HG02884 (cell line): ENCODE measurements around the gene BAIAP3.
"Not testable (repeated sequence)": the region's sequence is repeated elsewhere in the genome, so short reads cannot be mapped to it uniquely, and the experiment has no call there.

Experiments
- ATAC-seq: cut with Tn5 transposase; IDR thresholded peaks from one replicate; pipeline ENCODE4 v1.9.1; 2021; ENCODE audit warnings: mild to moderate bottlenecking, moderate library complexity; ENCODE audit not compliant: unreplicated experiment

Gene BAIAP3

DNA sequence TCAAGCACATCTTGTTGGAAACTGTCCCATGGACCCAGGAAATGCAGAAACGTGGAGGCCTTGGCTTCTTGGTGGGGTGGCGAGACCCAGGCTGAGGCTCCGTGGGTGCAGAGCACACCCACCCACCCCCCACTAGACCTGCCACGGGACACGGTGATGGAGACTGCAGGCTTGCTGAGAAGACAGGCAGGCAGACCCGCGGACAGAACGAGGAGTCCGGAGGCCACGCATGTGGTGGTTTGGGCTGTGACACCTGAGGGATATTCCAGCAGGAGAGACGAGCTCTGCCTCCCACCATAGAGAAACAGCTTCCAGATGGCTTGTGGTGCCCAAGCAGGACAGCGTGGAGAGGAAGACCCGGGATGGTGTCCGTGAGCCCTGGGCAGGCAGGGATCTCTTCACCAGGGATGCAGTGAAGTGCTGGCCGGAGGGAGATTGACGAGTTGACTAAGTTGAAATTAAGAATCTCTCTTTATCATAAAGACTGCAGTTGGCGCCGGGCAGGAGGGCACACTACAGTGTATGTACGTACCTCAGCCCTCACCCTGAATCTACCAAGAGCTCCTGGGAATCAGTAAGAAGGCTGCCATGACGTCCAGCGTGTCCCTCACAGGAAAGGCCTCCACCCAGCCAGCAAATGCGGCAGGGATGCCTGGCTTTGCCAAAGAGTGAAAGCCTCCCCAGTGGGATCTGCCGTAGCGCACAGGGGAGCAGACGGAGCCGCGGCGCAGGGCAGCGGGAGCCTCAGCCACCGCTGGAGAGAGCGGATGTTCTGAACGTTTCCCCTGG, 15.8 kb upstream of the BAIAP3 start:
- ATAC-seq = no peak

- no peak for ATAC-seq
Measured at GRCh38 chr16:1318268-1318545, 15.2 kb upstream of the BAIAP3 start.

GRCh38 chr16:1319041-1319440, 14.4 kb upstream of the BAIAP3 start:
- ATAC-seq = no peak

- no peak for ATAC-seq
Measured at GRCh38 chr16:1320097-1320496, 13.3 kb upstream of the BAIAP3 start.

- no peak for ATAC-seq
Measured at GRCh38 chr16:1320658-1321240, 12.7 kb upstream of the BAIAP3 start.

GRCh38 chr16:1322407-1322806, 11.0 kb upstream of the BAIAP3 start:
- no peak for ATAC-seq

- ATAC-seq = no peak
Measured at GRCh38 chr16:1323296-1324239, 9.9 kb upstream of the BAIAP3 start.

DNA sequence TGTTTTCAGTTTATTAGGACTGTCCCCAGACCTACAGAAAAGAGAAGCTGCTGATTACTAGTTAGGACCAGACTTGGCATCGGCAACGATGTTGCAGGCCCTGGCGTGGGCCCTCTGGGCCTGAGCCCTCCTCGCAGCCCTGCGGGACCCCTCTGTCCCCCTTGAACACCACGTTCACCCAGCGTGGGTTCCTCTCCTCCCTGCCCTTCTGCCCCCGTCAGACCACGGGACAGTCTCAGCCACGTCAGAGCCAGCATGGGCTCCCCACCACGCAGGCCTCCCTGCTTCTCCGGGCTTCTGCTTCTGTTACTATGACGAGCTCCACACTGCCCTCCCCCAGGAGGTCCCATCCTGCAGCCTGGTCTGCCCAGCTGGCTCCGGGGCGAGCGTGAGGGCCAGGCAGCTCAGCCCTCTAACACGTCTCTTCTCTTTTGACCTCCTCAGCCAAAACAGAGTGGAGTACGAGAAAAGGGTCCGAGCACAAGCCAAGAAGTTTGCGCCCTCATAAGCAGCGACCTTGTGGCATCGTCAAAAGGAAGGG, 9.1 kb upstream of the BAIAP3 start:
- ATAC-seq = no peak

DNA sequence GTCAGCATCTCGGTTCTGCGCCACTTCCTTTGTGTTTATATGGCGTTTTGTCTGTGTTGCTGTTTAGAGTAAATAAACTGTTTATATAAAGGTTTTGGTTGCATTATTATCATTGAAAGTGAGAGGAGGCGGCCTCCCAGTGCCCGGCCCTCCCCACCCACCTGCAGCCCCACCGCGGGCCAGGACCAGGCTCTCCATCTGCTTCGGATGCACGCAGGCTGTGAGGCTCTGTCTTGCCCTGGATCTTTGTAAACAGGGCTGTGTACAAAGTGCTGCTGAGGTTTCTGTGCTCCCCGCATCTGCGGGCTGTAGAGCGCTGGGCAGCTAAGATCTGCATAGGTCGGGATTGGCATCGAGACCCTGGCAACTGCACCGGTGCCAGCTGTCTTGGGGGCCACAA, 8.2 kb upstream of the BAIAP3 start:
- no peak for ATAC-seq

- ATAC-seq = no peak
Measured at GRCh38 chr16:1325673-1326371, 7.6 kb upstream of the BAIAP3 start.

DNA sequence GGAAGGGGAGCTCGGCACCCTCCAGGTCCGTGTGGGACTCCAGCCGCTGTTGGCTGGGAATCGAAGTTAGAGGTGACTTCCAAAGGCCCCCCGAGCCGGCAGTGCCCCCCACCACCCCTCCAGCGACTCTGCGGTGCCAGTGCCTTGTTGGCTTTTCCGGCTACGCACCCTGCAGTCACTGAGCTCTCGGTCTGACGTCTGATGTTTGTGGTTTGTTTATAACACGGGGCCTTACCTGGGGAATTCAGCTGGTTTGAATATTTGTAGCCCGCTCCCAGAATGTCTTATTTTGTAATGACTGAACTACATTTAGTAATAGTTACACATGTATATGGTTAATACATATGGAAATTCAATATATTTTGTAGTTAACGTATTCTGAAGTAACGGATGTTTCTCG, 7.1 kb upstream of the BAIAP3 start:
- ATAC-seq = no peak

DNA sequence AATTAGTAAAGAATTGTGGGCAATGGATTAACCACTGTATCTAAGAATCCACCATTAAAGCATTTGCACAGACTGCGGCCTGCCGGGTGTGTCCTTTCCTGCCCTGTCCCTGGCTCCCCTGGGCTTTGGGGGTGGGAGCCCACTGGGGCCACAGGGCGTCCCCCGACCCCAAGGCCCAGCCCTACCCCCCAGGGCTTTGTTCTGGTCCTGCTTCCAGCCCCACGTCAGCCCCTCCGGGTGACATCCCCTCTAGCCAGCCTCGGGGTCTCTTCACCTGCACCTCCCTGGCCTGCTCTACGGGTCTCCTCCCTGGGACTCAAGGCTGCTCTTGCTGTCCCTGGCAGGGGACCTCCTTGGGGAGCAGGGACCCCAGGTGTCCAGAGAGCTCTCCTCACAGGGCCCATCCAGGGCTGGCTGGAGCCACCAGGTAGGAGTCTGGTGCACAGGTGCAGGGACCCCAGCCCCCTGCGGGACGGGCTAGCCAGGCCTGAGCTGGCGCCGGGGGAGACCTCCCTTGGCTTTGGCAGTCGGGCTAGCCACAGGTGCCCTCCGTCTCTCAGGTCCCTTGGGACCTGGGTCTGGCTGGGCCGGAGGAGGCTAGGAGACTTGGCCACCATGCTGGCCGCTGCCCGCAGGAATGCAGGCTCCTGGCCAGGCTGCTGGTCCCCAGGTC, 6.4 kb upstream of the BAIAP3 start:
- ATAC-seq = no peak

DNA sequence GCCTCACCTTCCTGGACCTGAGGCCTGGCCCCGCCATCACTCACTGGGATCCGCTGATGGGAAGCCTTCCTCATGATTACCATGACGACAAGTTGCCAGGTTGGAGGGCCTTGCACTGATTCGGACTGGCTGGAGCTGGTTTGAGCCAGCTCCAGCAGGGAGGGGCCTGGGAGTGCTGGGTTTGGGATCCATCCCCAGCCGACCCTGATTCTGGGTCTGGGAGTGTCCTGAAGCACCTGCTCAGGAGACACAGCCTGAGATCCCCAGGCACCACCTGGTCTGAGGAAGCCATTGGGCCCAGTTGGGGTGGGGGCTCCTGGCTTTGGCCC, 5.9 kb upstream of the BAIAP3 start:
- ATAC-seq = no peak

DNA sequence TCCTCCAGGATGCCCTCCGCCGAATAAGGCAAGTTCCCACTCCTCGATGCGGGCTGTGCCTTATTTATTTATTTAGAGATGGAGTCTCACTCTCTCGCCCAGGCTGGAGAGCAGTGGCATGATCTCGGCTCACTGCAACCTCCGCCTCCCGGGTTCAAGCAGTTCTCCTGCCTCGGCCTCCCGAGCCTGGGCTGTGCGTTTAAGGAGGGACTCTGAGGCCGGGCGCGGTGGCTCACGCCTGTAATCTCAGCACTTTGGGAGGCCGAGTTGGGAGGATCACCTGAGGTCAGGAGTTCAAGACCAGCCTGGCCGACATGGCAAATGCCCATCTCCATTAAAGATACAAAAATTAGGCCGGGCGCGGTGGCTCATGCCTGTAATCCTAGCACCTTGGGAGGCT, 5.3 kb upstream of the BAIAP3 start:
- ATAC-seq = not testable (repeated sequence)

DNA sequence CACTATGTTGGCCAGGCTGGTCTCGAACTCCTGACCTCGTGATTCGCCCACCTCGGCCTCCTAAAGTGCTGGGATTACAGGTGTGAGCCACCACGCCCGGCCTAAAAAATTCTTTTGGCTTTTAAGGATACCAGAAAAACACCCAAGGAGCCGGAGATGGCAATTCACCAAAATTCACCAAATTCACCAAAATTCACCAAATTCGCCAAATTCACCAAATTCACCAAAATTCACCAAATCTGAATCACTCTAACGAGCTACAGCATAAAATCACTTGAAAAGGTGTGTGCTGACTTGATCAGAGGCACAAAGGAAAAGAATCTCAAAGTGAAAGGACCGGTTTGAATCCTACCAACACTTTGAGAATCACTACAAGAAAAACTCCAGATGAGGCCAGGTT, 4.5 kb upstream of the BAIAP3 start:
- not testable (repeated sequence) for ATAC-seq

DNA sequence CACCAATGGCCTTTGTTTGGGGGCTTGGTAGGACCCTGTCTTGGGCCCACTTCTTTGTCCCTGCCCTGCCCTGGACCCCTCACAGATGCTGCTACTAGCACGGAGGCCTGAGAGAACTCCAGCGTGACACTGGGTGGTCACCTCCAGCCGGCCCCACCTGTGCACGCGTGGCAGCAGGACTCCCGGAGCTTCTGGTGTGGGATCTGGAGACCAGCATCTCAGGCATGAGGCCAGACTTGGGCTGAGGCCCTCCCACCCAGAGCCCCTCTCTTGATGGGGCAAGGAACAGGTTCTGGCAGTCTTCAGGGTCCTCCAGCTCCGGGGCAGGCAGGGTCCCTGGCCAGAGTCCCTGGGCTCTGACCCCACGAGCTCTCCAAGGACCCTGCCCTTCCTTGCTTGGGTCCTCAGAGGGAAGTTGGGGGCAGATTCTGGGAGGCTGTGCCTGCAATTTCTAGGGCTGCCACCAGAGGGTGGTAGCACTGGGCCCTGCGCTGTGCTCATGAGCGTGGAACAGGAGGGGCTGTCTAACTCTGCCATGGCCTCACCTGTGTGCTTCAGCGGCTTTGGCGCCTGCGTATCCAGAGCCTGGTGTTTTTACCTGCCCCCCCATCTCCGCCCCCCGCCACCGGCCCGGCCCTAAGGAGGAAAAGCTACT, 3.1 kb upstream of the BAIAP3 start:
- no peak for ATAC-seq

DNA sequence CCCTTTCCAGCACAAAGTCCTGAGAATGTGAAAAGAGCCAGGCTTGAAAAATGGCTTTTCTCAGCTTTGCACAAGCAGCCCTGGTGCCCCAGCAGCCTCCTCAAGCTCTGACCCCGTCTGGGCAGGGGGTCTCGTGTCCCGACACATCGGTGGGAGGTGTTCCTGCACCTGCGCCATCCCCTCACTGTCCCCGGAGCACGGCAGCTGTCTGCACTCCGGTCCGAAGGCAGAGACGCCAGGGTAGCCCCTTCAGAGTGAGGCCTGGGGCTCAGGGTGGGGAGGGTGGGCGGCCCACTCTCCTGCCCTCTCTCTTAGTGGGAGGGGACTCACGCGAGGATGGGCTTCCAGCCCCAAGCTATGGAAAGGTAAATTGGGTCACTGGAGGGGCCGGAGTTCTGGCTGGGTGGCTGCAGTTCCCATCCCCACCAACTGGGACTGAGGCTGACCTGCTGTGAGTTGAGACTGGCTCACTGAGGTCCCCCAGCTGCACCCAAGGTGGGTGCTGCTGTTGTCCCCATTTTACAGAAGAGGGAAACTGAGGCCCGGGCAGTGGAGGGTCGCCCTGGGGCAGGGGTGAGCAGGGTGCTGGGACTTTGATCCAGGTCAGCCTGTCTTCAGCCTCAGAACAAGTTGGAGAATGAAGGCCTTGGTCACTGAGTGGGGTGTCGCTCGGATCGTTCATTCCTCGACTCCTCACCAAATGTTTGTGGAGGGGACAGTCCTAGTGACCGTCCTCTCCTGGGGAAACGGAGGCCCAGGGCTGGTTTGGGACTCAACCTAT, 2.3 kb upstream of the BAIAP3 start:
- no peak for ATAC-seq

DNA sequence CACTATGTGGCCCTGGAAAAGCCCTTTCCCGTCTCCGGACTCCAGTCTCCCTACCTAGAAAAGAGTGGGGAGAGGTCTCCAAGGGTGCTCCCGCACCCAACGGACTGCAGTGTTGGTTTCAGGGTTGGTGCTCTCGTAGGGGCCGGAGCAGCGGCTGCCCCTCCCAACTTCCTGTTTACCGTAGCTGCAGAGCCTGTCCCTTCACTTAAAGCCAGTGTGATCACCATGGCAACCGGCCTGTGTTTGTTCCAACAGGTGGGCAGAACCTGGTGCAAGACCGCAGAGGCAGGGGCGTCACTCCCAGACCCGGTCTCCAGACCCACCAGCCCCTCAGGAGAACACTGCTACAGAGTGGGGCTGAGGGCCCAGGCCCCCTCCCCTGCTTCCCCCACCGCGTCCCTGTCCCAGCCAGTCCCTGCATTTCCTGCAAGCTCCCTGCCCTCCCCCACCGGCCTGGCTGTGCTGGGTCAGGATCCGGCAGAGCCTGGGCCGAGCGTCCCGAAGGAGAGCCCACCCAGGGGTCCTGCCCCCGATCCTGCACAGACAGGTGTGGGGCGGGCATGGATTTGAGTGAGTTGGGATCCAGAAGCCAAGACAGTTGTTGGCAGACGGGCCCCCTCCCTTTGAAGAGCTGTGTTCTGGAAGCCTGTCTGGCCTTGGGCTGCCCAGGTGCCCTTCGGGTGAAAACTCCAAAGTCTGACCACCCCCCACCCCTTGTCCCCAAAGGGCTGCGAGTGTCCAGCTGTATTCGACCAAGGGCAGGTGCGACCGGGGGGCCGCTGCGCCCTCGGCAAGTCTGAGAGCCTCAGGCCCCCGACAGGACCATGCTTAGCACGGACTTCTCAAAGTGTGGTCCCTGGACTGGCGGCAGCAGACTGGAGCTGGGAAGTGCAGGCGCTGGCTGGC, 1.5 kb upstream of the BAIAP3 start:
- ATAC-seq = peak; percentile 50
